ENCODE measurements around the gene TBC1D25. TPM values are rescaled to one million over a fixed set of nuclear protein-coding genes. Genes with fewer than 3 reads are reported as not detected.
"Not testable (repeated sequence)": the region's sequence is repeated elsewhere in the genome, so short reads cannot be mapped to it uniquely, and the experiment has no call there.

The TBC1D25 gene
- total and polyA plus RNA-seq, 7 donors, result 9.3 to 18.4 (median 12.1) TPM

- 30 to 47% (median 36%) methylated on average over 2 of the region's 2 CpGs for WGBS, 3 donors
- DNase-seq (no peak), ATAC-seq (no peak)
- Histone ChIP-seq H3K4me1 (no peaks in the 10 kb centered on the region), H3K27me3 (ENCODE audit: insufficient read depth in 3 of 3, low read length in 2 of 3) (no peaks in the 10 kb centered on the region), H3K36me3 (ENCODE audit: insufficient read depth in 1 of 2, low read depth in 1 of 2) (no peaks in the 10 kb centered on the region), H3K27ac (no peak overlapping the region), H3K4me3 (no peak overlapping the region), H3K9me3 (no peaks in the 10 kb centered on the region)
- TF ChIP-seq, protein P1, sequence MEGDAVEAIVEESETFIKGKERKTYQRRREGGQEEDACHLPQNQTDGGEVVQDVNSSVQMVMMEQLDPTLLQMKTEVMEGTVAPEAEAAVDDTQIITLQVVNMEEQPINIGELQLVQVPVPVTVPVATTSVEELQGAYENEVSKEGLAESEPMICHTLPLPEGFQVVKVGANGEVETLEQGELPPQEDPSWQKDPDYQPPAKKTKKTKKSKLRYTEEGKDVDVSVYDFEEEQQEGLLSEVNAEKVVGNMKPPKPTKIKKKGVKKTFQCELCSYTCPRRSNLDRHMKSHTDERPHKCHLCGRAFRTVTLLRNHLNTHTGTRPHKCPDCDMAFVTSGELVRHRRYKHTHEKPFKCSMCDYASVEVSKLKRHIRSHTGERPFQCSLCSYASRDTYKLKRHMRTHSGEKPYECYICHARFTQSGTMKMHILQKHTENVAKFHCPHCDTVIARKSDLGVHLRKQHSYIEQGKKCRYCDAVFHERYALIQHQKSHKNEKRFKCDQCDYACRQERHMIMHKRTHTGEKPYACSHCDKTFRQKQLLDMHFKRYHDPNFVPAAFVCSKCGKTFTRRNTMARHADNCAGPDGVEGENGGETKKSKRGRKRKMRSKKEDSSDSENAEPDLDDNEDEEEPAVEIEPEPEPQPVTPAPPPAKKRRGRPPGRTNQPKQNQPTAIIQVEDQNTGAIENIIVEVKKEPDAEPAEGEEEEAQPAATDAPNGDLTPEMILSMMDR (IDR thresholded peaks at IDR 0.05), result no peak
- intact Hi-C loops (cut with DNase I), result no loop called here
These were observed 18.6 kb upstream of the TBC1D25 start for GRCh38 chrX:48520976-48521352.

DNA sequence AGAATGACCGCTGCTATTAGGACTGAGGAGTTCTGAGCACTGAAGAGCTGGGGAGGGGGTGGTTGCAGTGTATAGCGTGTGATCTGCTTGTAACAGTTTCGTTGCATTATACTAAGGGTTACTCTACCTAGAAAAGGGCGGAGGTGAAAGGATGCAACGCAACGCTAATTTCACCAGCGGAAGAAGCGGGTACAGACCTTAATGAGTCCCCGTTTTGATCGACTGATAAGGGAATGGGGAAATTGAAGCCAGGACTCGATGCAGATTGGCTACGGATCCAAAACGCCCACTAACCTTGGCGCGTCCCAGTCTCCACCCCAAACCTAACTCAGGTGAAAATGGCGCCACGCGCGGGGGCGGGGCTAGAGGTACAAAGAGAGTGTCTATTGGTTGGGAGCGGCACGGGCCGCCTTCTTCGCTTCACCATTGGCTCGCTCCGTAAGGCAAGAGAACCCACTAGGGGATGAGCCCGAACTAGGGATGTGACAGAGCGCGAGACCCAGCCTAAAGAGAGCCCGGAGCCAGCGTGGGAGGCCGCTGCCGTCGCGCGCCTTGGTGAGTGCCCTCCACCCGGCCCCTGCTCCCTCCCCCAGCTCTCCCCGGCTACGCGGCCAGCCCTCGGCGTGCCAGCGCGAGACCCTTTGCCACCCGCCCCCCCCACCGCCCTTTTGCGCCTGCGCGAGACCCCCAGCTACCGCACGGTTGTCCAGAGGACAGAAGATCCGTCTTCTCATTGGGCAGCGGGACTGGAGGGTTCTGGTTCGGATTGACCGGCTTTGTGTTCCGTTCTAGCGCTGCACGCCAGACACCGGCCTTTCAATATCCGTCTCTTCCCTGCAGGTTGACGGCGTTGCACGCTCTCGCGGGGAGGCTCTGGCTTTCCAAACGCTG lies 17.9 kb upstream of the TBC1D25 start, which contains the start of gene EBP:
TSS of gene EBP (plus strand) at position 456 of the 891 bp plus-strand sequence. CDS start 1,964 bp downstream, outside the sequence.
- 1 to 30% (median 2%) methylated on average over 27 to 66 of the region's 66 CpGs for WGBS, 3 donors
- no peaks in the 10 kb centered on the region for H3K27me3 ChIP-seq (ENCODE audit: insufficient read depth in 3 of 3, low read length in 2 of 3)
- H3K4me1 ChIP-seq, result no peaks in the 10 kb centered on the region
- TF ChIP-seq, protein P1 (IDR thresholded peaks at IDR 0.05), result no peak
- H3K36me3 ChIP-seq (ENCODE audit: insufficient read depth in 1 of 2, low read depth in 1 of 2), result no peaks in the 10 kb centered on the region
- DNase-seq (peak; percentile 86 to 91), ATAC-seq (peak; percentile 97 to 100 (median 99))
- H3K27ac ChIP-seq, result peak within 1 kb of the TSS; percentile 5
- peak within 1 kb of the TSS; percentile 70 for H3K4me3 ChIP-seq
- intact Hi-C loops (cut with DNase I), result no loop called here
- H3K9me3 ChIP-seq, result no peaks in the 10 kb centered on the region

DNA sequence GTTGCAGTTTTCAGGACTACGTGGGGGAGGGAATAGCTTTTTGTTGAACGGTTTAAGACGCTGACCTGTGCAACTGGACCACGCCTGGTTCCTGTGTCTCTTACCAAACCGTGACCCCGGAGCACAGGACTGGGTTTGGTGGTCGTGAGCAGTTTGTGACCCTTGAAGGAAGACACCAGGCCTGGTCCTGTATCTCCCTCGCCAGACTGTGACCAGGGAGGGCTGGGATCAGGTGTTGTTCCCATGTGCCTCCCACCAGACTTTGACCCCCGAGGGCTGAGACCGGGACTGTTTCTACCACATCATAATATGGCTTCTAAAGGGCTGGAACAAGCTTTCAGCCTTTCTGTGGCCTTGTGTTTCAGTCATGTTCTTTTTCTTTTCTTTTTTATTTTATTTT lies 17.2 kb upstream of the TBC1D25 start:
- DNase-seq, result no peak
- peak in 2 of 4 donors; percentile 13 to 30 for ATAC-seq
- peaks cover 0 to 7% of the 10 kb centered on the region in 2 donors for H3K36me3 ChIP-seq (ENCODE audit: insufficient read depth in 1 of 2, low read depth in 1 of 2)
- H3K4me3 ChIP-seq, result peak overlapping the region; percentile 70
- no peaks in the 10 kb centered on the region for H3K4me1 ChIP-seq
- TF ChIP-seq, protein P1 (IDR thresholded peaks at IDR 0.05), result no peak
- intact Hi-C loops (cut with DNase I), result no loop called here
- H3K27me3 ChIP-seq (ENCODE audit: insufficient read depth in 3 of 3, low read length in 2 of 3), result no peaks in the 10 kb centered on the region
- peak overlapping the region; percentile 5 for H3K27ac ChIP-seq
- H3K9me3 ChIP-seq, result no peaks in the 10 kb centered on the region
- WGBS, 3 donors, result 10 to 43% (median 14%) methylated on average over 8 to 10 of the region's 10 CpGs

DNA sequence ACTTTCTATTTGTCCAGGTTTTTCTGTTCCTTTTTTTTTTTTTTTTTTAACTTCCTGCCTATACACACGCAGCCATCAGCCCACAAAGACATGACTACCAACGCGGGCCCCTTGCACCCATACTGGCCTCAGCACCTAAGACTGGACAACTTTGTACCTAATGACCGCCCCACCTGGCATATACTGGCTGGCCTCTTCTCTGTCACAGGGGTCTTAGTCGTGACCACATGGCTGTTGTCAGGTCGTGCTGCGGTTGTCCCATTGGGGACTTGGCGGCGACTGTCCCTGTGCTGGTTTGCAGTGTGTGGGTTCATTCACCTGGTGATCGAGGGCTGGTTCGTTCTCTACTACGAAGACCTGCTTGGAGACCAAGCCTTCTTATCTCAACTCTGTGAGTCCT lies 15.8 kb upstream of the TBC1D25 start:
- Histone ChIP-seq H3K4me1 (no peaks in the 10 kb centered on the region), H3K27ac (no peak overlapping the region), H3K36me3 (ENCODE audit: insufficient read depth in 1 of 2, low read depth in 1 of 2) (peaks cover 0 to 12% of the 10 kb centered on the region in 2 donors), H3K9me3 (no peaks in the 10 kb centered on the region), H3K27me3 (ENCODE audit: insufficient read depth in 3 of 3, low read length in 2 of 3) (no peaks in the 10 kb centered on the region), H3K4me3 (no peak overlapping the region)
- ATAC-seq (no peak), DNase-seq (no peak)
- WGBS, 3 donors, result 88 to 92% (median 91%) methylated on average over 6 to 12 of the region's 12 CpGs
- intact Hi-C loops (cut with DNase I), result no loop called here
- TF ChIP-seq, protein P1 (IDR thresholded peaks at IDR 0.05), result no peak

- ATAC-seq; H3K4me3 ChIP-seq; intact Hi-C loops (cut with DNase I); DNase-seq; H3K4me1 ChIP-seq; H3K9me3 ChIP-seq; H3K27ac ChIP-seq; H3K27me3 ChIP-seq (ENCODE audit: insufficient read depth in 3 of 3, low read length in 2 of 3): not testable (repeated sequence)
- H3K36me3 ChIP-seq (ENCODE audit: insufficient read depth in 1 of 2, low read depth in 1 of 2), result peaks cover 0 to 12% of the 10 kb centered on the region in 2 donors
- WGBS, 3 donors, result 87 to 90% (median 87%) methylated on average over 8 of the region's 8 CpGs
These were observed 13.7 kb upstream of the TBC1D25 start for GRCh38 chrX:48525853-48526252.

Measured in psoas muscle (tissue), 8 donors.